Ovary (tissue), 3 donors: ENCODE data around the gene TNFRSF6B.

Source experiments
- POLR2A ChIP-seq: fragments of 450-650 bp; IDR thresholded peaks from one replicate; pipeline ENCODE4 v1.6.1; 2017; ENCODE audit warnings: antibody characterized with exemption, mild to moderate bottlenecking, moderate library complexity
- TF ChIP-seq, protein P1 (sequence below), 3 donors: fragments of 450-650 bp in 2 of 3; fragments of 200-600 bp in 1 of 3; IDR thresholded peaks; one replicate each; pipeline versions ENCODE4 v1.5.1 to v1.8.0; 2016 to 2022; ENCODE audit warnings: antibody characterized with exemption in 3 of 3, mild to moderate bottlenecking in 1 of 3
- donor health status: DM: no; HTN: no; CAD: no.

GRCh38 chr20:63733117-63733516, 36.7 kb downstream of the TNFRSF6B start:
- TF ChIP-seq, protein P1, sequence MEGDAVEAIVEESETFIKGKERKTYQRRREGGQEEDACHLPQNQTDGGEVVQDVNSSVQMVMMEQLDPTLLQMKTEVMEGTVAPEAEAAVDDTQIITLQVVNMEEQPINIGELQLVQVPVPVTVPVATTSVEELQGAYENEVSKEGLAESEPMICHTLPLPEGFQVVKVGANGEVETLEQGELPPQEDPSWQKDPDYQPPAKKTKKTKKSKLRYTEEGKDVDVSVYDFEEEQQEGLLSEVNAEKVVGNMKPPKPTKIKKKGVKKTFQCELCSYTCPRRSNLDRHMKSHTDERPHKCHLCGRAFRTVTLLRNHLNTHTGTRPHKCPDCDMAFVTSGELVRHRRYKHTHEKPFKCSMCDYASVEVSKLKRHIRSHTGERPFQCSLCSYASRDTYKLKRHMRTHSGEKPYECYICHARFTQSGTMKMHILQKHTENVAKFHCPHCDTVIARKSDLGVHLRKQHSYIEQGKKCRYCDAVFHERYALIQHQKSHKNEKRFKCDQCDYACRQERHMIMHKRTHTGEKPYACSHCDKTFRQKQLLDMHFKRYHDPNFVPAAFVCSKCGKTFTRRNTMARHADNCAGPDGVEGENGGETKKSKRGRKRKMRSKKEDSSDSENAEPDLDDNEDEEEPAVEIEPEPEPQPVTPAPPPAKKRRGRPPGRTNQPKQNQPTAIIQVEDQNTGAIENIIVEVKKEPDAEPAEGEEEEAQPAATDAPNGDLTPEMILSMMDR (IDR thresholded peaks at IDR 0.05), result no peak
- TF ChIP-seq POLR2A, result no peak
